Parathyroid adenoma (tissue), 2 donors: ENCODE data around the gene ITGA11.

Experiments
- H2AFZ ChIP-seq: fragments of 300-600 bp; sonication (generic); one replicate; pipeline ENCODE4 v1.7.0; 2017; ENCODE audit warnings: antibody characterized with exemption, mild to moderate bottlenecking
- H3K27ac ChIP-seq: fragments of 300-600 bp; sonication (generic); one replicate; pipeline ENCODE4 v1.7.0; 2017
- H3K27me3 ChIP-seq: fragments of 300-600 bp; sonication (generic); one replicate; pipeline ENCODE4 v1.7.0; 2017; ENCODE audit warnings: low read length; ENCODE audit not compliant: control insufficient read depth, insufficient read depth
- H3K36me3 ChIP-seq: fragments of 300-600 bp; sonication (generic); one replicate; pipeline ENCODE4 v1.7.0; 2017; ENCODE audit warnings: low read length; ENCODE audit not compliant: control insufficient read depth, insufficient read depth
- H3K4me1 ChIP-seq: fragments of 300-600 bp; sonication (generic); one replicate; pipeline ENCODE4 v1.7.0; 2017; ENCODE audit warnings: control low read depth
- H3K4me2 ChIP-seq: fragments of 300-600 bp; sonication (generic); one replicate; pipeline ENCODE4 v1.7.0; 2017; ENCODE audit warnings: low read length
- H3K4me3 ChIP-seq: fragments of 300-600 bp; sonication (generic); one replicate; pipeline ENCODE4 v1.7.0; 2017; ENCODE audit warnings: low read depth, low read length
- H3K79me2 ChIP-seq: fragments of 300-600 bp; sonication (generic); one replicate; pipeline ENCODE4 v1.7.0; 2017; ENCODE audit warnings: control low read depth
- H3K9ac ChIP-seq: fragments of 300-600 bp; sonication (generic); one replicate; pipeline ENCODE4 v1.7.0; 2017; ENCODE audit warnings: mild to moderate bottlenecking
- H3K9me3 ChIP-seq: fragments of 300-600 bp; sonication (generic); one replicate; pipeline ENCODE4 v1.7.0; 2017; ENCODE audit warnings: low read length; ENCODE audit not compliant: control insufficient read depth
- CTCF ChIP-seq: fragments of 300-600 bp; sonication (generic); IDR thresholded peaks from one replicate; pipeline ENCODE4 v1.7.0; 2017; ENCODE audit warnings: antibody characterized with exemption, mild to moderate bottlenecking
- donor health status: primary hyperparathyroidism.

The ITGA11 gene

GRCh38 chr15:68464448-68465090 is 32.6 kb upstream of the ITGA11 start:
- no peak for TF ChIP-seq CTCF
- Histone ChIP-seq H3K4me1 (peaks cover 13% of the 10 kb centered on the region), H2AFZ (peak overlapping the region; percentile 53), H3K9ac (no peak overlapping the region), H3K79me2 (no peaks in the 10 kb centered on the region), H3K36me3 (no peaks in the 10 kb centered on the region), H3K4me2 (no peak overlapping the region), H3K27ac (no peak overlapping the region), H3K9me3 (no peaks in the 10 kb centered on the region), H3K4me3 (no peak overlapping the region), H3K27me3 (no peaks in the 10 kb centered on the region)

GRCh38 chr15:68463996-68464395 is 32.0 kb upstream of the ITGA11 start:
- Histone ChIP-seq H3K79me2 (no peaks in the 10 kb centered on the region), H3K4me2 (no peak overlapping the region), H2AFZ (no peak overlapping the region), H3K27ac (no peak overlapping the region), H3K9me3 (no peaks in the 10 kb centered on the region), H3K4me1 (peaks cover 13% of the 10 kb centered on the region), H3K4me3 (no peak overlapping the region), H3K9ac (no peak overlapping the region), H3K27me3 (no peaks in the 10 kb centered on the region), H3K36me3 (no peaks in the 10 kb centered on the region)
- no peak for TF ChIP-seq CTCF

GRCh38 chr15:68463444-68463843 is 31.5 kb upstream of the ITGA11 start:
- no peak overlapping the region for H3K9ac ChIP-seq
- H3K27ac ChIP-seq, result no peak overlapping the region
- no peak overlapping the region for H3K4me3 ChIP-seq
- H3K9me3 ChIP-seq, result no peaks in the 10 kb centered on the region
- H3K4me1 ChIP-seq, result peaks cover 13% of the 10 kb centered on the region
- no peak for TF ChIP-seq CTCF
- no peaks in the 10 kb centered on the region for H3K36me3 ChIP-seq
- no peaks in the 10 kb centered on the region for H3K79me2 ChIP-seq
- H2AFZ ChIP-seq, result no peak overlapping the region
- H3K27me3 ChIP-seq, result no peaks in the 10 kb centered on the region
- H3K4me2 ChIP-seq, result no peak overlapping the region

- no peak overlapping the region for H3K9ac ChIP-seq
- no peak overlapping the region for H2AFZ ChIP-seq
- peaks cover 7% of the 10 kb centered on the region for H3K4me1 ChIP-seq
- TF ChIP-seq CTCF, result no peak
- H3K4me3 ChIP-seq, result no peak overlapping the region
- H3K27ac ChIP-seq, result no peak overlapping the region
- H3K36me3 ChIP-seq, result no peaks in the 10 kb centered on the region
- H3K4me2 ChIP-seq, result no peak overlapping the region
- H3K9me3 ChIP-seq, result no peaks in the 10 kb centered on the region
- no peaks in the 10 kb centered on the region for H3K79me2 ChIP-seq
- H3K27me3 ChIP-seq, result no peaks in the 10 kb centered on the region
Observed at GRCh38 chr15:68460166-68460565, 28.2 kb upstream of the ITGA11 start.

- no peak overlapping the region for H2AFZ ChIP-seq
- no peak overlapping the region for H3K4me2 ChIP-seq
- no peaks in the 10 kb centered on the region for H3K4me1 ChIP-seq
- H3K9ac ChIP-seq, result no peak overlapping the region
- H3K9me3 ChIP-seq, result no peaks in the 10 kb centered on the region
- no peaks in the 10 kb centered on the region for H3K79me2 ChIP-seq
- H3K36me3 ChIP-seq, result no peaks in the 10 kb centered on the region
- no peaks in the 10 kb centered on the region for H3K27me3 ChIP-seq
- TF ChIP-seq CTCF, result no peak
- no peak overlapping the region for H3K27ac ChIP-seq
- H3K4me3 ChIP-seq, result no peak overlapping the region
Observed at GRCh38 chr15:68450192-68450591, 18.2 kb upstream of the ITGA11 start.
